Stimulated activated CD8-positive, alpha-beta memory T cell treated with anti-CD3 and anti-CD28 coated beads, Interleukin-2, amount 100 ng/mL, for 1 hour (primary cell): ENCODE measurements around the gene MECR.
A peak's percentile ranks its signal among the peaks of the same experiment; 100 is the strongest.

Experiments
- DNase-seq, 2 donors: peaks; one replicate each; pipeline ENCODE4 v3.0.0-alpha.2; 2020; ENCODE audit warnings: low read depth in 2 of 2

The MECR gene

GRCh38 chr1:29230553-29231378 lies at the start of gene MECR:
TSS of gene MECR (minus strand) at chr1:29230934. CDS start at chr1:29230906, 28 bp downstream.
- DNase-seq, result peak; percentile 91 to 93

GRCh38 chr1:29279951-29280391 lies 49.2 kb upstream of the MECR start:
- DNase-seq, result no peak

GRCh38 chr1:29279406-29279805 lies 48.7 kb upstream of the MECR start:
- no peak for DNase-seq

- DNase-seq, result no peak
Measured at GRCh38 chr1:29278124-29278523, 47.4 kb upstream of the MECR start.

GRCh38 chr1:29275435-29275834 lies 44.7 kb upstream of the MECR start:
- no peak for DNase-seq

GRCh38 chr1:29272147-29272907 lies 41.6 kb upstream of the MECR start:
- DNase-seq, result no peak

- DNase-seq, result no peak
Measured at GRCh38 chr1:29271724-29272123, 41.0 kb upstream of the MECR start.

- DNase-seq, result no peak
Measured at GRCh38 chr1:29270929-29271521, 40.3 kb upstream of the MECR start.

- no peak for DNase-seq
Measured at GRCh38 chr1:29269382-29269781, 38.6 kb upstream of the MECR start.

- no peak for DNase-seq
Measured at GRCh38 chr1:29267321-29268070, 36.8 kb upstream of the MECR start.

- no peak for DNase-seq
Measured at GRCh38 chr1:29266912-29267311, 36.2 kb upstream of the MECR start.

GRCh38 chr1:29264773-29265389 lies 34.1 kb upstream of the MECR start:
- no peak for DNase-seq

- DNase-seq, result no peak
Measured at GRCh38 chr1:29260531-29260930, 29.8 kb upstream of the MECR start.

- no peak for DNase-seq
Measured at GRCh38 chr1:29259802-29260441, 29.2 kb upstream of the MECR start.

GRCh38 chr1:29258976-29259801 lies 28.5 kb upstream of the MECR start:
- no peak for DNase-seq

- DNase-seq, result no peak
Measured at GRCh38 chr1:29258189-29258975, 27.6 kb upstream of the MECR start.

GRCh38 chr1:29256979-29257804 lies 26.5 kb upstream of the MECR start:
- no peak for DNase-seq

- no peak for DNase-seq
Measured at GRCh38 chr1:29256394-29256793, 25.7 kb upstream of the MECR start.
